ENCODE results near the gene TMCC1.

DNA sequence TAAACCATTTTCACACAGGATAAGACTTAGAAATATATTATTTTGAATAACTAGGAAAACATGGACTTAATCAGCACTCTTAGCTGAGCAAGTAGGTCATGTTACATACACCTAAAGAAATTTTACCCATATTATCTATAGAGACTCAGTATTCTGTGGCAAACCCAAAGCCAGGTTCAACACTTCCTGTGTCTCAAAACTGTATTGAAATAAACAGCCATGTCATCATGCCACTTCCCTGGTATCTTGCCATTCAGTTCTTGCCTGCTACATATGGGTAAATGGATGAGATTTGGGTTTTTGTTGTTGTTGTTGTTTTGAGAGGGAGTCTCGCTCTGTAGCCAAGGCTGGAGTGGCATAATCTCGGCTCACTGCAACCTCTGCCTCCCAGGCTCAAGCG, 145.5 kb downstream of the TMCC1 start:
- TF ChIP-seq, protein P1, sequence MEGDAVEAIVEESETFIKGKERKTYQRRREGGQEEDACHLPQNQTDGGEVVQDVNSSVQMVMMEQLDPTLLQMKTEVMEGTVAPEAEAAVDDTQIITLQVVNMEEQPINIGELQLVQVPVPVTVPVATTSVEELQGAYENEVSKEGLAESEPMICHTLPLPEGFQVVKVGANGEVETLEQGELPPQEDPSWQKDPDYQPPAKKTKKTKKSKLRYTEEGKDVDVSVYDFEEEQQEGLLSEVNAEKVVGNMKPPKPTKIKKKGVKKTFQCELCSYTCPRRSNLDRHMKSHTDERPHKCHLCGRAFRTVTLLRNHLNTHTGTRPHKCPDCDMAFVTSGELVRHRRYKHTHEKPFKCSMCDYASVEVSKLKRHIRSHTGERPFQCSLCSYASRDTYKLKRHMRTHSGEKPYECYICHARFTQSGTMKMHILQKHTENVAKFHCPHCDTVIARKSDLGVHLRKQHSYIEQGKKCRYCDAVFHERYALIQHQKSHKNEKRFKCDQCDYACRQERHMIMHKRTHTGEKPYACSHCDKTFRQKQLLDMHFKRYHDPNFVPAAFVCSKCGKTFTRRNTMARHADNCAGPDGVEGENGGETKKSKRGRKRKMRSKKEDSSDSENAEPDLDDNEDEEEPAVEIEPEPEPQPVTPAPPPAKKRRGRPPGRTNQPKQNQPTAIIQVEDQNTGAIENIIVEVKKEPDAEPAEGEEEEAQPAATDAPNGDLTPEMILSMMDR (IDR thresholded peaks at IDR 0.05), result no peak
- TF ChIP-seq POLR2A (IDR thresholded peaks at IDR 0.05), result no peak

Measured in thyroid gland (tissue), 4 donors.